HG03460 (cell line): ENCODE measurements around the gene PHF3.

Source experiments
- ATAC-seq: cut with Tn5 transposase; IDR thresholded peaks from one replicate; pipeline ENCODE4 v1.9.1; 2021; ENCODE audit not compliant: unreplicated experiment

Gene PHF3

GRCh38 chr6:63760199-63760598, 124.6 kb downstream of the PHF3 start:
- ATAC-seq, result no peak

GRCh38 chr6:63764318-63764916, 128.8 kb downstream of the PHF3 start:
- ATAC-seq, result no peak
